Tibial nerve (tissue), 4 donors: ENCODE results near the gene SPATC1L. TPM values are rescaled to one million over a fixed set of nuclear protein-coding genes. Genes with fewer than 3 reads are reported as not detected.

ENCODE experiments used
- DNase-seq, 2 donors: peaks; one replicate each; pipeline ENCODE4 v3.0.0-alpha.2; 2019; ENCODE audit warnings: low spot score in 2 of 2
- H3K27ac ChIP-seq, 4 donors: fragments of 200-600 bp; sonication (generic) in 3 of 4; one replicate each; pipeline ENCODE4 v1.5.1; 2017 to 2019; ENCODE audit warnings: mild to moderate bottlenecking in 1 of 4
- H3K27me3 ChIP-seq, 2 donors: fragments of 200-600 bp; sonication (generic) in 1 of 2; one replicate each; pipeline versions ENCODE4 v1.5.1 to v1.6.0; 2017 to 2019
- H3K36me3 ChIP-seq, 3 donors: fragments of 200-600 bp; sonication (generic); one replicate each; pipeline ENCODE4 v1.5.1; 2018 to 2019
- H3K4me1 ChIP-seq, 4 donors: fragments of 200-600 bp; sonication (generic) in 3 of 4; one replicate each; pipeline ENCODE4 v1.5.1; 2017 to 2019
- H3K4me3 ChIP-seq, 4 donors: fragments of 200-600 bp; sonication (generic) in 3 of 4; one replicate each; pipeline ENCODE4 v1.5.1; 2017 to 2019; ENCODE audit warnings: mild to moderate bottlenecking in 1 of 4, moderate library complexity in 1 of 4
- H3K9me3 ChIP-seq, 4 donors: fragments of 200-600 bp; sonication (generic) in 3 of 4; one replicate each; pipeline ENCODE4 v1.5.1; 2017 to 2019
- CTCF ChIP-seq, 5 experiments: fragments of 200-600 bp in 3 of 5; fragments of 450-650 bp in 2 of 5; sonication (generic) in 3 of 5; IDR thresholded peaks; one replicate each; pipeline ENCODE4 v1.5.1; 2016 to 2019; ENCODE audit warnings: antibody characterized with exemption in 5 of 5, mild to moderate bottlenecking in 3 of 5, moderate library complexity in 2 of 5
- EP300 ChIP-seq, 2 donors: sonication (generic); formaldehyde crosslinking; IDR thresholded peaks; one replicate each; pipeline ENCODE4 v1.6.1; 2017; ENCODE audit warnings: antibody characterized with exemption in 2 of 2, mild to moderate bottlenecking in 1 of 2
- POLR2A ChIP-seq, 2 donors: fragments of 450-650 bp; IDR thresholded peaks; one replicate each; pipeline ENCODE4 v1.6.1; 2017; ENCODE audit warnings: antibody characterized with exemption in 2 of 2, mild to moderate bottlenecking in 2 of 2, moderate library complexity in 2 of 2
- WGBS, 2 donors: methylation state at CpG; one replicate each; pipeline ENCODE4 v1.1.5; 2018; 5-methylcytosine and 5-hydroxymethylcytosine counted together
- total RNA-seq, 4 donors: library from RNA; depleted of rRNA; stranded (reverse); fragments of >200 nt; gene quantifications; one replicate each; pipeline ENCODE4 v1.1.0, GENCODE V29; 2016

The SPATC1L gene
- total RNA-seq, 4 donors from 2014 or later: 4.5 to 12.9 (median 8.0) TPM

DNA sequence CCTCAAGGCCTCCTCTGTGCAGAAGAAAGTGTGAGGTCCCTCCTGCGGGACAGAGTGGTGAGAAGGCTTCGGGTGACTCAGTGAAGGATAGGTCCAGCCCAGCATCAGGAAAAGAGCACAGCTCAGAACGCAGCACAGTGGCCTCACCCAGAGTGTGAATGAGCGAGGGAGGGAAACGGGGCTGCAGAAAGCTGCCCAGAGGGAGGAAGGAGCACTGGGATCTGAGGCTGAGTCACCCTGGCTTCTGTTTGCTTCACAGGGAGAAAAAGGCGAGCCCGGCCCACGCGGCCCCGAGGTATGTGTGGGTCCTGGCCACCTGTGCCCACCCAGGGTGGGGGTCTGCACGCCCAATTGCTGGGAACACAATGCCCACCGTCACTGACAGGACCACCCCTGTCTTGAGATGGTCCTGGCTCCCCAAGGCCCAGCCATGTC lies 62.0 kb downstream of the SPATC1L start:
- Histone ChIP-seq H3K4me1 (peaks cover 0 to under 1% (median 0%) of the 10 kb centered on the region in 4 donors), H3K27me3 (no peaks in the 10 kb centered on the region), H3K27ac (no peak overlapping the region), H3K4me3 (no peak overlapping the region), H3K9me3 (no peaks in the 10 kb centered on the region), H3K36me3 (peaks cover 0 to 98% (median 0%) of the 10 kb centered on the region in 3 donors)
- TF ChIP-seq EP300 (IDR thresholded peaks at IDR 0.05) (no peak), POLR2A (IDR thresholded peaks at IDR 0.05) (no peak), CTCF (IDR thresholded peaks at IDR 0.05) (no peak)
- peak in 1 of 2 donors; percentile 6 for DNase-seq
- WGBS, 2 donors: 86% methylated on average over 12 of the region's 12 CpGs

DNA sequence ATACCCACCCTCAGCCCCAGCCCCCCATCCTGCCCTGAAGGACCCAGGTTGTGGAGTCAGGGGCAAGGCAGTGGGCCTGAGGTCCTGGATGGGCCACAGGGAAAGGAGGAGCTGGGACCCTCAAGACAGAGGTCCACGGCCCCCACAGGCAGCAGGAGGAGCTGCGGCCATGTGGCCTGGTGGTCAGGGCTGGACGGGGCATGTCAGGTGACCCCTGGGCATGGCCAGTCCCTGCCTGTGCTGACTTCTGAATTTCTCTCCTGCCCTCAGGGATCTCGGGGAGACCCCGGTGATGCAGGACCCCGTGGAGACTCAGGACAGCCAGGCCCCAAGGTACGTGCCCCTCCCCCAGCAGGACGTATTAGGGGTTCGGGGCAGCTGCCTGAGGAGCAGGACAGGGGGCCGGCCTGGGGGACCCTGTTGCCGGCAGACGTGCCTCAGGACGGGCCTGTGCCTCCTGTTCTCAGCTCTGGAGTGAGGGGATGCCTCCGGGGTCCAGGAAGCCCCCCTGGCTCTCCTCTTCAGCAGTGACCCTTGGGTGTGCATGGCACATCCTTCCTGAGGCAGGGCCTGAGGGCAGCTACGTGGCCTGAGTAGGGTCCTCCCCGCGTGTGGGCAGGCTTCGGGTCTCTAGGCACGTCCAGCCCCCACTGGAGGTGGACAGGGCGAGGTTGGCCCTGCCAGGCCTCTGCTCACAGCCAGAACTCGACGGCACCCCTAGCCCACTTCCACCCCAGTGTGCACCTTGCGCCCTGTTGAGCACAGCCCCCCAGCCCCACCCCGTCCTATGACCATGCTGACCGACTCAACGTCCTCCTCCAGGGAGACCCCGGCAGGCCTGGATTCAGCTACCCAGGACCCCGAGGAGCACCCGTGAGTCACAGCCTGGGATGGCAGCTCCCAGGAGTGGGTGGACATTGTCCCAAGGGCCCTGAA lies 62.7 kb downstream of the SPATC1L start:
- peaks cover 0 to 98% (median 4%) of the 10 kb centered on the region in 3 donors for H3K36me3 ChIP-seq
- TF ChIP-seq POLR2A (IDR thresholded peaks at IDR 0.05) (no peak), EP300 (IDR thresholded peaks at IDR 0.05) (no peak), CTCF (IDR thresholded peaks at IDR 0.05) (no peak)
- H3K27ac ChIP-seq: no peak overlapping the region
- peak in 1 of 2 donors; percentile 7 for DNase-seq
- H3K4me1 ChIP-seq: peaks cover 0 to 5% (median 0%) of the 10 kb centered on the region in 4 donors
- H3K27me3 ChIP-seq: no peaks in the 10 kb centered on the region
- no peak overlapping the region for H3K4me3 ChIP-seq
- H3K9me3 ChIP-seq: no peaks in the 10 kb centered on the region
- 88 to 91% methylated on average over 20 to 25 of the region's 29 CpGs for WGBS, 2 donors

GRCh38 chr21:46120301-46121285 lies 63.7 kb downstream of the SPATC1L start:
- H3K4me1 ChIP-seq: peaks cover 0 to 13% (median 0%) of the 10 kb centered on the region in 4 donors
- H3K36me3 ChIP-seq: peaks cover 0 to 98% (median 8%) of the 10 kb centered on the region in 3 donors
- H3K9me3 ChIP-seq: no peaks in the 10 kb centered on the region
- H3K4me3 ChIP-seq: no peak overlapping the region
- DNase-seq: peak in 1 of 2 donors; percentile 9
- H3K27me3 ChIP-seq: no peaks in the 10 kb centered on the region
- no peak for TF ChIP-seq EP300 (IDR thresholded peaks at IDR 0.05)
- no peak for TF ChIP-seq CTCF (IDR thresholded peaks at IDR 0.05)
- WGBS, 2 donors: 81 to 84% methylated on average over 16 to 19 of the region's 26 CpGs
- H3K27ac ChIP-seq: no peak overlapping the region

DNA sequence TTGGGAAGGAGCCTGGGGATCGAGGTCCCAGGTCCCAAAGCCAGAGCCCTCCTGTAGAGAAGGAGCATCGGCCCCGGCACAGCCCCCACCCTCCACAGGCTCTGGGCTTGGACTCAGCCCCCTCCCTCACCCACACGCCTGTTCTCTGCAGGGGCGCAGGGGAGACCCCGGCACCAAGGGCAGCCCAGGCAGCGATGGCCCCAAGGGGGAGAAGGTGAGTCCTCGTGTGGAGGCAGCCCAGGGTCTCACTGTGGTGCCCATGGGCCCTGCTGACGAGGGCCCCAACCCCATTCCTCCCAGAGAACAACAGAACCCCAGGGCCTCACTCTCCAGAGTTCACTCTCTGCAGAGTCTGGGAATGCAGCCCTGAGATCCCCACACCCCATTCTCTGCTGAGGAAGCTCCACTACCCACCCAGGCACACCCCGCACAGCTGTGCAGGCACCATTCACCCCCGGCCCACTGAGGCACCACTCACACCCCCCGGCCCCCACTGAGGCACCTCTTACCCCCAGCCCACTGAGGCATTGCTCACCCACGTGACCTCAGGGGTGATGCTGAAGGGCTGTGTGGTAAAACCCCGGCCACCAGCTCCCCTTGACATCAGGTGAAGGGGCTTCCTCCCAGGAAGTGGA lies 64.5 kb downstream of the SPATC1L start:
- Histone ChIP-seq H3K4me3 (no peak overlapping the region), H3K4me1 (peaks cover 0 to 15% (median 0%) of the 10 kb centered on the region in 4 donors), H3K36me3 (peaks cover 0 to 98% (median 8%) of the 10 kb centered on the region in 3 donors), H3K27me3 (no peaks in the 10 kb centered on the region), H3K27ac (no peak overlapping the region), H3K9me3 (peaks cover 0 to 5% (median 0%) of the 10 kb centered on the region in 4 donors)
- WGBS, 2 donors: 86 to 91% methylated on average over 4 to 7 of the region's 14 CpGs
- peak in 1 of 2 donors; percentile 8 for DNase-seq
- TF ChIP-seq EP300 (IDR thresholded peaks at IDR 0.05) (no peak), CTCF (IDR thresholded peaks at IDR 0.05) (no peak), POLR2A (IDR thresholded peaks at IDR 0.05) (no peak)
